ENCODE results near the gene VRK1. TPM values are rescaled to one million over a fixed set of nuclear protein-coding genes. Genes with fewer than 3 reads are reported as not detected.

VRK1 gene
- total and polyA plus RNA-seq, 4 experiments from 2014 or later: 33.4 to 55.6 (median 40.6) TPM

DNA sequence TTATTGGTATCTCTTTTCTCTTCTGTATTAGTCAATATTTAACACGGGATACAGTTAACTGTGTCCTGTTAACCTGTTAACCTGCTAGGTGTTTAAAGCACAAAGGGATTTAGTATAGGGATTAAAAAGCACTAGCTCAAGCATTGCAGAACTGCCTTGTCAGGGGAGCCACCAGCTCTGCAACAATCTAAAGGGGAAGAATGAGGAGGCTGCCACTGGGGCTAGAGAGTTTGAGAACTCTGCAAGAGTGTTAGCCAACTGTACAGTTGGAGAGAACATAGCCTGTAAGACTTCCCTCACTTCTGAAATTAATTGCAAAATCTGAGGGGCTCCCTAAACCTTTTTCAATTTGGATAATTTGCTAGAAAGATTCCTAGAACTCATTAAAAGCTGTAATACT lies 6.5 kb upstream of the VRK1 start:
- no peak for DNase-seq
- Histone ChIP-seq H3K36me3 (ENCODE audit: insufficient read depth, low read length) (no peaks in the 10 kb centered on the region), H3K4me1 (ENCODE audit: insufficient read depth, low read length) (no peaks in the 10 kb centered on the region), H3K4me3 (ENCODE audit: low read length in 2 of 2) (no peak overlapping the region), H3K27ac (ENCODE audit: low read depth, low read length) (no peak overlapping the region), H3K9me3 (ENCODE audit: control insufficient read depth in 1 of 2, low read length in 2 of 2) (no peaks in the 10 kb centered on the region), H3K27me3 (ENCODE audit: insufficient read depth, low read length) (no peaks in the 10 kb centered on the region)
- Mint-ChIP-seq H3K9me3 (no peaks in the 10 kb centered on the region), H3K27ac (no peak overlapping the region), H3K4me3 (no peak overlapping the region), H3K36me3 (peaks cover 0 to 4% of the 10 kb centered on the region in 2 donors), H3K27me3 (peaks cover 9 to 24% of the 10 kb centered on the region in 2 donors), H3K4me1 (peaks cover 0 to 4% (median 0%) of the 10 kb centered on the region in 4 donors)
- ChIA-PET POLR2A (ENCODE audit: partially characterized antibody) (no interaction called here), CTCF (ENCODE audit: partially characterized antibody) (no interaction called here)
- intact Hi-C loops (cut with micrococcal nuclease): loop anchor here (10.0 kb wide), 1 partner anchor 334 kb away; no protein-coding TSS in a partner anchor

GRCh38 chr14:96792003-96792402 lies 5.2 kb upstream of the VRK1 start:
- no peak for DNase-seq
- no peaks in the 10 kb centered on the region for H3K9me3 Mint-ChIP-seq
- ChIA-PET CTCF (ENCODE audit: partially characterized antibody) (no interaction called here), POLR2A (ENCODE audit: partially characterized antibody) (no interaction called here)
- no peaks in the 10 kb centered on the region for H3K36me3 Mint-ChIP-seq
- Histone ChIP-seq H3K4me1 (ENCODE audit: insufficient read depth, low read length) (peaks cover 3% of the 10 kb centered on the region), H3K4me3 (ENCODE audit: low read length in 2 of 2) (no peak overlapping the region), H3K9me3 (ENCODE audit: control insufficient read depth in 1 of 2, low read length in 2 of 2) (no peaks in the 10 kb centered on the region), H3K27me3 (ENCODE audit: insufficient read depth, low read length) (no peaks in the 10 kb centered on the region), H3K27ac (ENCODE audit: low read depth, low read length) (no peak overlapping the region), H3K36me3 (ENCODE audit: insufficient read depth, low read length) (no peaks in the 10 kb centered on the region)
- intact Hi-C loops (cut with micrococcal nuclease): loop anchor here (10.0 kb wide), 1 partner anchor 333 kb away; no protein-coding TSS in a partner anchor
- no peak overlapping the region for H3K27ac Mint-ChIP-seq
- H3K4me3 Mint-ChIP-seq: no peak overlapping the region
- peaks cover 2 to 13% of the 10 kb centered on the region in 2 donors for H3K27me3 Mint-ChIP-seq
- H3K4me1 Mint-ChIP-seq: peaks cover 3 to 7% (median 4%) of the 10 kb centered on the region in 4 donors

- Histone ChIP-seq H3K9me3 (ENCODE audit: control insufficient read depth in 1 of 2, low read length in 2 of 2) (no peaks in the 10 kb centered on the region), H3K36me3 (ENCODE audit: insufficient read depth, low read length) (no peaks in the 10 kb centered on the region), H3K4me3 (ENCODE audit: low read length in 2 of 2) (no peak overlapping the region), H3K27me3 (ENCODE audit: insufficient read depth, low read length) (no peaks in the 10 kb centered on the region), H3K27ac (ENCODE audit: low read depth, low read length) (no peak overlapping the region), H3K4me1 (ENCODE audit: insufficient read depth, low read length) (peaks cover 4% of the 10 kb centered on the region)
- intact Hi-C loops (cut with micrococcal nuclease): loop anchor here (10.0 kb wide), 1 partner anchor 332 kb away; no protein-coding TSS in a partner anchor
- no peaks in the 10 kb centered on the region for H3K9me3 Mint-ChIP-seq
- H3K27me3 Mint-ChIP-seq: peaks cover 2 to 13% of the 10 kb centered on the region in 2 donors
- no peak overlapping the region for H3K4me3 Mint-ChIP-seq
- ChIA-PET POLR2A (ENCODE audit: partially characterized antibody) (no interaction called here), CTCF (ENCODE audit: partially characterized antibody) (no interaction called here)
- H3K4me1 Mint-ChIP-seq: peaks cover 3 to 8% (median 5%) of the 10 kb centered on the region in 4 donors
- peaks cover 0 to under 1% of the 10 kb centered on the region in 2 donors for H3K36me3 Mint-ChIP-seq
- DNase-seq: no peak
- H3K27ac Mint-ChIP-seq: no peak overlapping the region
Measured at GRCh38 chr14:96792591-96792990, 4.6 kb upstream of the VRK1 start.

- intact Hi-C loops (cut with micrococcal nuclease): loop anchor here (10.0 kb wide), 1 partner anchor 331 kb away; no protein-coding TSS in a partner anchor
- Mint-ChIP-seq H3K4me3 (no peak overlapping the region), H3K27me3 (peaks cover 2 to 13% of the 10 kb centered on the region in 2 donors), H3K36me3 (peaks cover 0 to 6% of the 10 kb centered on the region in 2 donors), H3K4me1 (peaks cover 9 to 16% (median 12%) of the 10 kb centered on the region in 4 donors), H3K27ac (no peak overlapping the region), H3K9me3 (no peaks in the 10 kb centered on the region)
- DNase-seq: no peak
- Histone ChIP-seq H3K4me3 (ENCODE audit: low read length in 2 of 2) (no peak overlapping the region), H3K27me3 (ENCODE audit: insufficient read depth, low read length) (no peaks in the 10 kb centered on the region), H3K27ac (ENCODE audit: low read depth, low read length) (no peak overlapping the region), H3K4me1 (ENCODE audit: insufficient read depth, low read length) (peaks cover 13% of the 10 kb centered on the region), H3K36me3 (ENCODE audit: insufficient read depth, low read length) (no peaks in the 10 kb centered on the region), H3K9me3 (ENCODE audit: control insufficient read depth in 1 of 2, low read length in 2 of 2) (no peaks in the 10 kb centered on the region)
- ChIA-PET POLR2A (ENCODE audit: partially characterized antibody) (no interaction called here), CTCF (ENCODE audit: partially characterized antibody) (no interaction called here)
Measured at GRCh38 chr14:96793547-96793946, 3.6 kb upstream of the VRK1 start.

DNA sequence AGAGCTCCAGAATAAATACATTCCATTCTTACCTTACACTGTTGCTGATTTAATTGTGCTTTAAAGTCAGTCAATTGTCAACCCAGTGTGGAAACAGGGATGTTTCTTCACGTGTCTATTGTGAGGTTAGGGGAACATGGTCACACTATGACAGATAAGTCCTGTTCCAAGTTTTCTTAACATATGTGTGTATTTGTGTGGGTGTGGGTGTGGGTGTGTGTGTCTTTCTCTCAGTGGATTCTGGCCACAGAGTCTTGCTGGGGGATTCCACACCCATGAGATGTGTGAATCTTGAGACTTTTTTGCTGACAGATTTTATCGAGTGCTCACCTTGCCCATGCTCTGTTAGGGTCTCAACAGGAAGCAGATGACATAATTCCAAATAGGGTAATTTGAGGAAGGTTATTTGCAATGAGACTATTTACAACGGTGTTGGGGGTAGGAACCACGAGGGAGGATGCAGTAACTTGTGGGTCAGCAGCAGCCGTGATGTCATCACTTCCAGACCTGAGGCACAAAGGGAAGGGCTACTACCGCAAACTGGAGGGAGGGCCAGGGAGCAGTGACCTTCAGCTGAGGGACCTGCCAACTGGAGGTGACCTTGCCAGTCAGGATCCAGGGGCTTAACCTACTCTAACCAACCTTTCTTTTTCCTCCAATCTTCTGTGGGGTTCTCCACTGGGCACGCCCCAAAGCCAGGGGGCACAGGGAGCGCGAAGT lies 1.9 kb upstream of the VRK1 start:
- intact Hi-C loops (cut with micrococcal nuclease): loop anchor here (10.0 kb wide), 1 partner anchor 330 kb away; no protein-coding TSS in a partner anchor
- CTCF ChIA-PET (ENCODE audit: partially characterized antibody): no interaction called here

DNA sequence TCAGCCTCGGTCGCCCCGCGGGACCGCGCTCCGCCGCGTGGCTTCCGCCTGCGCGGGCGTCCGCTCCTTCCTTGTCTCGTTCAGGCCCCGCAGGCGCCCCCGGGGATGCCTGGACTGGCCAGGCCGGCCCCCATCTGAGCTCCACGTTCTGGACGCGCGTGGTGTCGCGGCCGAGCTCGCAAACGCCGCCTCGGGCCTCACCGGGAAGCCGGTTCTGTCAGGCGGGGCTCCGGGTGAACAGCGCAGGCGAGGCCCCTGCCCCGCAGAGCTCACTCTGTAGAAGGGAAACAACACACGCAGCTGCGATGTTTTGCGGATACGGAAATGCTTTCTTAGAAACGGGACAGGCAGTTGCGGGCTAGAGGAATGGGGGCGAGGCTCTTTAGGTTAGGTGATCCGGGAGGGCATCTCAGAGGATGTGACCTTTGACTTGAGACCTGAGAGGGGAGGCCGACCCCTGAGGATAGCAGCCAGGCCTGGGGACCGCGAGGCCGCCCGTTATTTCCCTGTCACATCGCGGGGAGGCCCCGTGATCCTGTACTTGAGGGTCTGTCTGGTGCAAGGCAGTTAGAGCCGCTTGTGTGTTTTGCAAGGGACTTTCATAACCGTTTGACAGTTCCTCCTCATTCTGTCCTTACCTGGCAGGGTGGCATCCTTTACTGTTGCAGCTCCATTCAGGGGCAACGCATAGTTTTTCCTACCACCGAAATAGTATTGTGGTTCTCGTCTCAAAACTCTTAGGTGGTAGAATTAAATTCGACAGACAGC lies 584 bp downstream of the VRK1 start:
- no peaks in the 10 kb centered on the region for H3K27me3 ChIP-seq (ENCODE audit: insufficient read depth, low read length)
- H3K9me3 ChIP-seq (ENCODE audit: control insufficient read depth in 1 of 2, low read length in 2 of 2): no peaks in the 10 kb centered on the region
- CTCF ChIA-PET (ENCODE audit: partially characterized antibody): interaction anchor here (0.7 kb wide), 1 partner anchor 55 kb away, joined by 3 read pairs; no protein-coding TSS in a partner anchor
- Mint-ChIP-seq H3K36me3 (peaks cover 0 to 6% of the 10 kb centered on the region in 2 donors), H3K4me3 (peak overlapping the region; percentile 84 to 96 (median 90)), H3K27me3 (peaks cover 0 to 7% of the 10 kb centered on the region in 2 donors), H3K4me1 (peaks cover 12 to 29% (median 19%) of the 10 kb centered on the region in 4 donors), H3K27ac (peak overlapping the region; percentile 90 to 94 (median 92)), H3K9me3 (no peaks in the 10 kb centered on the region)
- peaks cover 23% of the 10 kb centered on the region for H3K4me1 ChIP-seq (ENCODE audit: insufficient read depth, low read length)
- peak overlapping the region; percentile 65 for H3K27ac ChIP-seq (ENCODE audit: low read depth, low read length)
- peak in 4 of 5 donors; percentile 40 to 68 (median 54) for DNase-seq
- POLR2A ChIA-PET (ENCODE audit: partially characterized antibody): interaction anchor here (0.8 to 1.6 kb wide), 4 partner anchors 10 to 1180 kb away, joined by 3 to 8 read pairs (median 3); no protein-coding TSS in a partner anchor
- H3K36me3 ChIP-seq (ENCODE audit: insufficient read depth, low read length): no peaks in the 10 kb centered on the region
- H3K4me3 ChIP-seq (ENCODE audit: low read length in 2 of 2): peak overlapping the region; percentile 54 to 71
- intact Hi-C loops (cut with micrococcal nuclease): loop anchor here (1.0 to 10.0 kb wide), 4 partner anchors 35 to 327 kb away; partner anchors contain the start of gene PAPOLA

More for the DNA sequence above, 1.9 kb upstream of the VRK1 start:
- Mint-ChIP-seq H3K9me3 (no peaks in the 10 kb centered on the region), H3K36me3 (peaks cover 0 to 6% of the 10 kb centered on the region in 2 donors), H3K4me3 (peak overlapping the region in 1 of 8 donors; percentile 36), H3K27ac (no peak overlapping the region), H3K27me3 (peaks cover 0 to 9% of the 10 kb centered on the region in 2 donors), H3K4me1 (peaks cover 12 to 27% (median 19%) of the 10 kb centered on the region in 4 donors)
- POLR2A ChIA-PET (ENCODE audit: partially characterized antibody): no interaction called here
- H3K27me3 ChIP-seq (ENCODE audit: insufficient read depth, low read length): no peaks in the 10 kb centered on the region
- H3K9me3 ChIP-seq (ENCODE audit: control insufficient read depth in 1 of 2, low read length in 2 of 2): no peaks in the 10 kb centered on the region
- DNase-seq: no peak
- no peak overlapping the region for H3K4me3 ChIP-seq (ENCODE audit: low read length in 2 of 2)
- H3K4me1 ChIP-seq (ENCODE audit: insufficient read depth, low read length): peaks cover 18% of the 10 kb centered on the region
- no peaks in the 10 kb centered on the region for H3K36me3 ChIP-seq (ENCODE audit: insufficient read depth, low read length)
- no peak overlapping the region for H3K27ac ChIP-seq (ENCODE audit: low read depth, low read length)

DNA sequence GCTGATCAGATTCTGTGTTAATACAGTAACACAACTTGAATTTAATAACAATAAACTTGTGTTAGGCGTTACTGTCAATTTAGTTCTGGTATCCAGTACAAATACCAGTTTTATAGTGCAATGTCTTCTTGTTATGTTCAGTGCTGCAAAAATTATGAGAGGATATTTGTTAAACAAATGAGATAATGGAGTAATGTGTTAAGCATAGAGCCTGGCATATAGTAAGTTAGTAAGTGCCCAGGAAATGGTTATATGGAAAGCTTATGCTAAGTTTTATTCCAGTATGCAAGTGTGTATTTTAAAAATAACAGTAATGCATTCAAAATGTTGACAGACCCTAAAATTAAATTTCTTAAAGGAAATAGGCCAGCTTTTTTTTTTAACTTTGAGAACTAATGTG lies 1.8 kb downstream of the VRK1 start:
- Histone ChIP-seq H3K4me3 (ENCODE audit: low read length in 2 of 2) (no peak overlapping the region), H3K27ac (ENCODE audit: low read depth, low read length) (no peak overlapping the region), H3K9me3 (ENCODE audit: control insufficient read depth in 1 of 2, low read length in 2 of 2) (no peaks in the 10 kb centered on the region), H3K27me3 (ENCODE audit: insufficient read depth, low read length) (no peaks in the 10 kb centered on the region), H3K4me1 (ENCODE audit: insufficient read depth, low read length) (peaks cover 27% of the 10 kb centered on the region), H3K36me3 (ENCODE audit: insufficient read depth, low read length) (no peaks in the 10 kb centered on the region)
- ChIA-PET POLR2A (ENCODE audit: partially characterized antibody) (no interaction called here), CTCF (ENCODE audit: partially characterized antibody) (no interaction called here)
- peaks cover 0 to 4% of the 10 kb centered on the region in 2 donors for H3K27me3 Mint-ChIP-seq
- H3K36me3 Mint-ChIP-seq: peaks cover 0 to 6% of the 10 kb centered on the region in 2 donors
- DNase-seq: no peak
- intact Hi-C loops (cut with micrococcal nuclease): loop anchor here (10.0 kb wide), 1 partner anchor 326 kb away; no protein-coding TSS in a partner anchor
- H3K4me3 Mint-ChIP-seq: peak overlapping the region in 4 of 8 donors; percentile 90 to 96 (median 90)
- H3K27ac Mint-ChIP-seq: peak overlapping the region in 1 of 7 donors; percentile 92
- H3K4me1 Mint-ChIP-seq: peaks cover 19 to 40% (median 26%) of the 10 kb centered on the region in 4 donors
- no peaks in the 10 kb centered on the region for H3K9me3 Mint-ChIP-seq
